ENCODE results near the gene DNAH2.

DNAH2 gene

DNA sequence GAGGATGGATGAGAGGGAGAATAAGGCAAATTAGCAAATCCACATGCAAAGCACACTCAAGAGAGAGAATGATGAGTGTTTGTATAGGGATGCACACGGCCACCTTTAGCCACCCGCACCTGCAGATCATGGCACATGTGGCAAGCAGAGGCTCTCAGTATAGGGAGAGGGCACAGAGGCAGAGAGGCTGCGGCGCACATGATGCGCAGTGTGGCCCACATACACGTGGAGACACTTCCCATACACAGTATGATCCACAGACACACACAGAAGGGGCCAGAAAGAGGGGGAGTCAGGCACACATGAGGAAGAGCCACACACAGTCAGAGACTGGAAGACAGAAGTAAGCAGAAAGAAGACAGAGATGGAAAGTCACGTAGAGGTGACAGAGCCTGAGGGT is 164.5 kb downstream of the DNAH2 start:
- DNase-seq, result no peak

DNA sequence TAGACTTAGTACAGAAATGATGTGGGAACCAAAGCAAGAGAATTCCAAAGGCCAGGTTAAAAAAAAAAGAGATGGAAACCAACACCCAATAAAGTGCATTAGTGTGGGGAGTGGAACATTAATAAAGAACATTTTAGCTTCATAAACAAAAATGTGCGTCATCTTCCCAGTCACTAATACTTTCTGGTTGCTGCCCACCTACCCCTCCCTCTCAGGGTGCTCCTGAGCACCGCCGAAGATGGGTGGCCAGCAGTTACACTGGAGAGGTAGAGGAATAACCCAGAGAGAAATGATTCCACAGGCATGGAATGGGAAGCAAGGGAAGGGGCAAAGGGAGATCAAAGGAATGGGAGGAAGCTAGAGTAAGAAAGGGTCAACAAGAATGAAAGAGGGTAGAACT is 165.1 kb downstream of the DNAH2 start:
- DNase-seq, result no peak
